Retina (tissue), 1 donor: ENCODE data around the gene CUX1.
"Not testable (repeated sequence)": the region's sequence is repeated elsewhere in the genome, so short reads cannot be mapped to it uniquely, and the experiment has no call there.

ENCODE experiments used
- DNase-seq: peaks from one replicate; pipeline ENCODE4 v3.0.0-alpha.2; 2016

The CUX1 gene

GRCh38 chr7:102328863-102329262 is 511.4 kb downstream of the CUX1 start:
- DNase-seq, result not testable (repeated sequence)

- DNase-seq, result not testable (repeated sequence)
These were observed 511.9 kb downstream of the CUX1 start for GRCh38 chr7:102329366-102329765.

GRCh38 chr7:102330666-102331460 is 513.4 kb downstream of the CUX1 start:
- DNase-seq, result not testable (repeated sequence)
